HG02870 (cell line): ENCODE measurements around the gene SNRPF.
"Not testable (repeated sequence)": the region's sequence is repeated elsewhere in the genome, so short reads cannot be mapped to it uniquely, and the experiment has no call there.

Experiments
- ATAC-seq: cut with Tn5 transposase; IDR thresholded peaks from one replicate; pipeline ENCODE4 v1.9.1; 2021; ENCODE audit warnings: mild to moderate bottlenecking, moderate library complexity; ENCODE audit not compliant: unreplicated experiment

The SNRPF gene

GRCh38 chr12:95858451-95859343 is at the start of gene SNRPF:
Gene SNRPF, plus strand, starts transcription at chr12:95858952. Its CDS starts 122 bp downstream, at chr12:95859074.
- peak; percentile 99 for ATAC-seq

GRCh38 chr12:95809000-95809680 is 49.6 kb upstream of the SNRPF start:
- ATAC-seq: no peak

- ATAC-seq: no peak
Observed at GRCh38 chr12:95810411-95810810, 48.3 kb upstream of the SNRPF start.

- not testable (repeated sequence) for ATAC-seq
Observed at GRCh38 chr12:95812155-95812554, 46.6 kb upstream of the SNRPF start.

GRCh38 chr12:95815632-95816212 is 43.0 kb upstream of the SNRPF start:
- ATAC-seq: no peak

- no peak for ATAC-seq
Observed at GRCh38 chr12:95820096-95820703, 38.6 kb upstream of the SNRPF start.

- ATAC-seq: no peak
Observed at GRCh38 chr12:95829395-95829794, 29.4 kb upstream of the SNRPF start.

- ATAC-seq: peak; percentile 38
Observed at GRCh38 chr12:95830335-95831089, 28.2 kb upstream of the SNRPF start.

- no peak for ATAC-seq
Observed at GRCh38 chr12:95834572-95834971, 24.2 kb upstream of the SNRPF start.

- ATAC-seq: no peak
Observed at GRCh38 chr12:95836185-95836609, 22.6 kb upstream of the SNRPF start.

GRCh38 chr12:95836630-95837239 is 22.0 kb upstream of the SNRPF start:
- no peak for ATAC-seq

- no peak for ATAC-seq
Observed at GRCh38 chr12:95837240-95838038, 21.3 kb upstream of the SNRPF start.

GRCh38 chr12:95838125-95838524 is 20.6 kb upstream of the SNRPF start:
- ATAC-seq: no peak

GRCh38 chr12:95842426-95842825 is 16.3 kb upstream of the SNRPF start:
- ATAC-seq: not testable (repeated sequence)

GRCh38 chr12:95848575-95849388 is 10.0 kb upstream of the SNRPF start:
- ATAC-seq: no peak

GRCh38 chr12:95851606-95852005 is 7.1 kb upstream of the SNRPF start:
- no peak for ATAC-seq

GRCh38 chr12:95852133-95852532 is 6.6 kb upstream of the SNRPF start:
- no peak for ATAC-seq

GRCh38 chr12:95857156-95857555 is 1.6 kb upstream of the SNRPF start:
- ATAC-seq: no peak
